Lower leg skin (tissue), 4 donors: Measurements from ENCODE around the gene CDADC1. TPM values are rescaled to one million over a fixed set of nuclear protein-coding genes. Genes with fewer than 3 reads are reported as not detected.

Source experiments
- DNase-seq, 2 donors: peaks; one replicate each; pipeline ENCODE4 v3.0.0-alpha.2; 2019; ENCODE audit warnings: low spot score in 2 of 2
- H3K4me3 ChIP-seq: fragments of 200-600 bp; sonication (generic); 2 replicates; pipeline ENCODE4 v1.5.1; 2017; ENCODE audit warnings: mild to moderate bottlenecking, low read depth; ENCODE audit not compliant: poor library complexity, severe bottlenecking
- POLR2A ChIP-seq, 2 donors: fragments of 450-650 bp; IDR thresholded peaks; one replicate each; pipeline ENCODE4 v1.6.1; 2016 to 2017; ENCODE audit warnings: antibody characterized with exemption in 2 of 2, mild to moderate bottlenecking in 1 of 2, moderate library complexity in 1 of 2
- WGBS, 2 donors: methylation state at CpG; one replicate each; pipeline ENCODE4 v1.1.5; 2018; 5-methylcytosine and 5-hydroxymethylcytosine counted together
- intact Hi-C: fragments of 100-400 bp; cut with DNase I; formaldehyde crosslinking; loops from one replicate; pipeline ENCODE4 v1.15.0; 2023; ENCODE audit warnings: low total_unique reads
- total RNA-seq, 4 donors: library from RNA; depleted of rRNA; stranded (reverse); fragments of >200 nt; gene quantifications; one replicate each; pipeline ENCODE4 v1.1.0, GENCODE V29; 2016
- TF ChIP-seq, protein P1 (sequence below), 3 donors: fragments of 450-650 bp; IDR thresholded peaks; one replicate each; pipeline ENCODE4 v1.5.1; 2016; ENCODE audit warnings: antibody characterized with exemption in 3 of 3, mild to moderate bottlenecking in 3 of 3, moderate library complexity in 2 of 3

The CDADC1 gene
- total RNA-seq, 4 donors from 2014 or later = 0.84 to 7.2 (median 1.9) TPM

DNA sequence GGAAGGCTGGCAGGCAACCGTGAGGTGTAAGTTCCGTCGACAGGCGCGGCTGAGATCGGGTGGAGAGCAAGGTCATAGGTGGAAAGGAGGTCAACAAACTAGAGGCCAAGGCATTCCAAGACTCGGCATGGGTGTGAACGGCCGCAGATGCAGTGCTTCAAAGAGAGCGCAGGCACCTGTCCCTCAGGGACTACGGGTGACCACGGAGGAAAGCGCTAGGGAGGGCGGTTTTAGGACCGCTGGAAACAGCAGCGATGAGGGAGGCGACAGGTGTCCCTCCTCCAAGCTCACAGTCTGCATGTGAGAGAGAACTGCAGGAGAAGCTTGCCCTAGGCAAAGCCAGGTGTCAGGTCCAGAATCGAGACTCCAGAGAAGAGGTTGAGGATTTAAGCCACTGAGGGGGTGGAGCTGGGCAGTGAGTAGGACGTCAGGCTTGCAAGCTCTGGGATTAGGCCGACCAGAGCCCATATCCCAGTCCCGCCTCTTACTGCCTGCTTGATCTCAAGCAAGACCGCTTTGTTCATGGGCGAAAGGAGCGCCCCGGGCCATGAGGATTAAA lies 29.2 kb upstream of the CDADC1 start:
- WGBS, 2 donors = 17 to 22% methylated on average over 24 to 25 of the region's 25 CpGs
- no peak overlapping the region for H3K4me3 ChIP-seq

DNA sequence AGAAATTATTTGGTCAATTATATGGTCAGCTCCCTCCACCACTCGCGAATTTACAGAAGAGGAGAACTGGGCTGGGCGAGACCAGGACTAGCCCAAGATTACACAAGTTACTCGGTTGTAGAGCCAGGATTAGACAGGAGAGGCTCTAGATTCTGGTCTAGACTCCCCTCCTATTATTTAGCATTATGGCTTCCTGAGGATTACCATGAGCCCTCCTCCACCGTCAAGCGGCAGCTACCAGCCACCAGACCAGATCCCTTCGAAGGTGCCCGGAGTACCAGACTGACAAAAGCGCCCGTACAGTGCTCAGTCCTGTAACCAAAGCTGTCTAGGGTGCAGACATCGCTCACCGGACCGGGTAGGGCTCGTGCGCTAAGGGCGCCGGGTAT lies 28.1 kb upstream of the CDADC1 start:
- intact Hi-C loops = no loop called here
- no peak for DNase-seq
- peak overlapping the region; percentile 7 for H3K4me3 ChIP-seq
- 15% methylated on average over 14 to 17 of the region's 17 CpGs for WGBS, 2 donors
- TF ChIP-seq, protein P1, sequence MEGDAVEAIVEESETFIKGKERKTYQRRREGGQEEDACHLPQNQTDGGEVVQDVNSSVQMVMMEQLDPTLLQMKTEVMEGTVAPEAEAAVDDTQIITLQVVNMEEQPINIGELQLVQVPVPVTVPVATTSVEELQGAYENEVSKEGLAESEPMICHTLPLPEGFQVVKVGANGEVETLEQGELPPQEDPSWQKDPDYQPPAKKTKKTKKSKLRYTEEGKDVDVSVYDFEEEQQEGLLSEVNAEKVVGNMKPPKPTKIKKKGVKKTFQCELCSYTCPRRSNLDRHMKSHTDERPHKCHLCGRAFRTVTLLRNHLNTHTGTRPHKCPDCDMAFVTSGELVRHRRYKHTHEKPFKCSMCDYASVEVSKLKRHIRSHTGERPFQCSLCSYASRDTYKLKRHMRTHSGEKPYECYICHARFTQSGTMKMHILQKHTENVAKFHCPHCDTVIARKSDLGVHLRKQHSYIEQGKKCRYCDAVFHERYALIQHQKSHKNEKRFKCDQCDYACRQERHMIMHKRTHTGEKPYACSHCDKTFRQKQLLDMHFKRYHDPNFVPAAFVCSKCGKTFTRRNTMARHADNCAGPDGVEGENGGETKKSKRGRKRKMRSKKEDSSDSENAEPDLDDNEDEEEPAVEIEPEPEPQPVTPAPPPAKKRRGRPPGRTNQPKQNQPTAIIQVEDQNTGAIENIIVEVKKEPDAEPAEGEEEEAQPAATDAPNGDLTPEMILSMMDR (IDR thresholded peaks at IDR 0.05) = no peak

More for the DNA sequence above, 29.2 kb upstream of the CDADC1 start:
- intact Hi-C loops = no loop called here
- TF ChIP-seq, protein P1 (IDR thresholded peaks at IDR 0.05) = no peak
- TF ChIP-seq POLR2A (IDR thresholded peaks at IDR 0.05) = no peak
- DNase-seq = no peak

DNA sequence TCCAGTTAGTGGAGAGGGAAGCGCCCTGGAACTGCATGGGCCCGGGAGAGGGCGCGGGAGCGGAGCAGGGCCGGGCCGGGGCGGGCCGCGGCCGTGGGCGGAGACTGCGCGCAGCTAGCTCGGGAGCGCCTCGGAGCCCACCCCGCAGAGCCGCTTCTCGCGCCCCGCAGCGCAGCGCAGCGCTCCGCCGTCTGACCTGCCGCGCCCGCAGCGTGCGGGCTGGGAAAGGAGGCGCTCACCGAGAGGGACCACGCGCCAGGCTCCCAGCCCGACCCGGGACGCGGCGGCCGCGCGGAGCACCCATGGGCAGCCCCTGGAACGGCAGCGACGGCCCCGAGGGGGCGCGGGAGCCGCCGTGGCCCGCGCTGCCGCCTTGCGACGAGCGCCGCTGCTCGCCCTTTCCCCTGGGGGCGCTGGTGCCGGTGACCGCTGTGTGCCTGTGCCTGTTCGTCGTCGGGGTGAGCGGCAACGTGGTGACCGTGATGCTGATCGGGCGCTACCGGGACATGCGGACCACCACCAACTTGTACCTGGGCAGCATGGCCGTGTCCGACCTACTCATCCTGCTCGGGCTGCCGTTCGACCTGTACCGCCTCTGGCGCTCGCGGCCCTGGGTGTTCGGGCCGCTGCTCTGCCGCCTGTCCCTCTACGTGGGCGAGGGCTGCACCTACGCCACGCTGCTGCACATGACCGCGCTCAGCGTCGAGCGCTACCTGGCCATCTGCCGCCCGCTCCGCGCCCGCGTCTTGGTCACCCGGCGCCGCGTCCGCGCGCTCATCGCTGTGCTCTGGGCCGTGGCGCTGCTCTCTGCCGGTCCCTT lies 27.5 kb upstream of the CDADC1 start, which contains the start of gene MLNR:
Gene MLNR, plus strand, starts transcription at position 303 of the 820 bp plus-strand sequence. Its CDS starts 0 bp downstream, at position 303.
- WGBS, 2 donors = 7% methylated on average over 18 of the region's 111 CpGs; no CpG with 5 or more reads in 1 of the 2 donors
- no peak for TF ChIP-seq POLR2A (IDR thresholded peaks at IDR 0.05)
- TF ChIP-seq, protein P1 (IDR thresholded peaks at IDR 0.05) = no peak
- peak within 1 kb of the TSS; percentile 7 for H3K4me3 ChIP-seq
- intact Hi-C loops = no loop called here
- DNase-seq = no peak

DNA sequence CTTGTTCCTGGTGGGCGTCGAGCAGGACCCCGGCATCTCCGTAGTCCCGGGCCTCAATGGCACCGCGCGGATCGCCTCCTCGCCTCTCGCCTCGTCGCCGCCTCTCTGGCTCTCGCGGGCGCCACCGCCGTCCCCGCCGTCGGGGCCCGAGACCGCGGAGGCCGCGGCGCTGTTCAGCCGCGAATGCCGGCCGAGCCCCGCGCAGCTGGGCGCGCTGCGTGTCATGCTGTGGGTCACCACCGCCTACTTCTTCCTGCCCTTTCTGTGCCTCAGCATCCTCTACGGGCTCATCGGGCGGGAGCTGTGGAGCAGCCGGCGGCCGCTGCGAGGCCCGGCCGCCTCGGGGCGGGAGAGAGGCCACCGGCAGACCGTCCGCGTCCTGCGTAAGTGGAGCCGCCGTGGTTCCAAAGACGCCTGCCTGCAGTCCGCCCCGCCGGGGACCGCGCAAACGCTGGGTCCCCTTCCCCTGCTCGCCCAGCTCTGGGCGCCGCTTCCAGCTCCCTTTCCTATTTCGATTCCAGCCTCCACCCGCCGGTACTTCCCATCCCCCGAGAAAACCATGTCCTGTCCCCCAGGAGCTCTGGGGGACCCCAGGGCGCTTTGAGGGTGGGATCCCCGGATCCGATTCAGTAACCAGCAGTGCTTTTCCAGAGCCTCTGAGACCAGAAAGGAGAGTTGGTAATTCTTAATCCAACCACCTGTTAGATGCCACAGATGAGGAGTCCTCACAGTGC lies 26.7 kb upstream of the CDADC1 start:
- no peak for DNase-seq
- 18 to 34% methylated on average over 16 to 51 of the region's 73 CpGs for WGBS, 2 donors
- TF ChIP-seq, protein P1 (IDR thresholded peaks at IDR 0.05) = no peak
- no peak for TF ChIP-seq POLR2A (IDR thresholded peaks at IDR 0.05)
- intact Hi-C loops = no loop called here
- no peak overlapping the region for H3K4me3 ChIP-seq

DNA sequence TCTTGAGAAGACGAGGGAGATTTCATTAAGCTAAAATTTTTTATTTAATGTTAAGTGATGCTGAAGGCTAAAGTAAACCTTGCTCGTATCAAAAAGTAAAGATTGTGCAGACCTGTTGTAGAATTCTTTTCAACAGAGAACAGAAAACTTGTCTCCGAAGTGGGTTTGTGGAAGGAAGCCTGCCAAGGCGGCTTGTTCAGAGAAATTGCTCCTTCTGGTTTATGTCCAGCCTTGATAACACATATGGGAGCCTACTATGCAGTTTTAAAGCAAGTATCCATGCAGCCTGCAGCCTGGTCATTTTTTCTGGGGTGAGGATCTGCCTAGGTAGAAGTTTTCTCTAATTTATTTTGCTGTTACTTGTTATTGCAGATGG lies 26.1 kb upstream of the CDADC1 start:
- no peak for DNase-seq
- intact Hi-C loops = no loop called here
- H3K4me3 ChIP-seq = no peak overlapping the region
- WGBS, 2 donors = 74 to 84% methylated on average over 4 of the region's 4 CpGs
- TF ChIP-seq, protein P1 (IDR thresholded peaks at IDR 0.05) = no peak
- TF ChIP-seq POLR2A (IDR thresholded peaks at IDR 0.05) = no peak
